ENCODE measurements around the gene SLC29A4. TPM values are rescaled to one million over a fixed set of nuclear protein-coding genes. Genes with fewer than 3 reads are reported as not detected.

Gene SLC29A4
- total and polyA plus RNA-seq, 2 donors (not counting 3 experiments of a cell fraction or from before 2014, with no cell fraction given) = 5.2 to 7.7 TPM

DNA sequence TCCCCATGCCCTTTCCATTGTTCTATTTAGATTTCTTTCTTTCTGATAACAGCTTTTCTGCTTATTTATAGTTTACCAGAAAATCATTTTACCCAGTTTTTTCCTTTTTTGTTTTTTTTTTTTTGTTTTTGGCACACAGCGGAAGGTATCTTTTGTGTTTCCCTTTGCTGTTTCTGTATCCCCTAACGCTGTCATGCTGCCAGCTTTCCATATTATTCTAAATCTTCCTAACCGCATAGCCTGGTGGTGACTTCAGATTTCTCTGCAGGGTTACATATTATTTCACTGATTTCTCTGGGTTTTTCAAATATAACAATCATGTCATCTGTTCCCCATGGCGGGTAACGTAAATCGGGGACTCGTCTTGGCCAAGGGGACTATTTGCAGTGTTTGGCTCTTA, 4.0 kb upstream of the SLC29A4 start:
- FAIRE-seq (no peak), DNase-seq (ENCODE audit: low read depth, low spot score) (peak; percentile 22)
- BruUV-seq (replicated peaks) = no TSS peak
- dilution Hi-C loops (cut with MboI; ENCODE audit: extremely low pct_ligation_motif_present, low sequenced_read_pairs) (no loop called here), intact Hi-C loops (cut with micrococcal nuclease) (no loop called here)
- no peak overlapping the region for H3K4me2 ChIP-seq (ENCODE audit: insufficient read depth, low read length)
- H3K9ac ChIP-seq (replicated peaks; ENCODE audit: extremely low read depth, insufficient read depth, low read length) = no peak overlapping the region
- H3K9me3 ChIP-seq (replicated peaks; ENCODE audit: control insufficient read depth, insufficient read depth, low read length) = no peaks in the 10 kb centered on the region
- H3K36me3 ChIP-seq (ENCODE audit: control insufficient read depth in 2 of 2, extremely low read depth in 1 of 2, insufficient read depth in 2 of 2, low read length in 2 of 2) = no peaks in the 10 kb centered on the region
- TF ChIP-seq JUN (IDR thresholded peaks at IDR 0.05; ENCODE audit: borderline replicate concordance, insufficient read depth, insufficient read length, low read depth) = no peak
- TF ChIP-seq, protein P1, sequence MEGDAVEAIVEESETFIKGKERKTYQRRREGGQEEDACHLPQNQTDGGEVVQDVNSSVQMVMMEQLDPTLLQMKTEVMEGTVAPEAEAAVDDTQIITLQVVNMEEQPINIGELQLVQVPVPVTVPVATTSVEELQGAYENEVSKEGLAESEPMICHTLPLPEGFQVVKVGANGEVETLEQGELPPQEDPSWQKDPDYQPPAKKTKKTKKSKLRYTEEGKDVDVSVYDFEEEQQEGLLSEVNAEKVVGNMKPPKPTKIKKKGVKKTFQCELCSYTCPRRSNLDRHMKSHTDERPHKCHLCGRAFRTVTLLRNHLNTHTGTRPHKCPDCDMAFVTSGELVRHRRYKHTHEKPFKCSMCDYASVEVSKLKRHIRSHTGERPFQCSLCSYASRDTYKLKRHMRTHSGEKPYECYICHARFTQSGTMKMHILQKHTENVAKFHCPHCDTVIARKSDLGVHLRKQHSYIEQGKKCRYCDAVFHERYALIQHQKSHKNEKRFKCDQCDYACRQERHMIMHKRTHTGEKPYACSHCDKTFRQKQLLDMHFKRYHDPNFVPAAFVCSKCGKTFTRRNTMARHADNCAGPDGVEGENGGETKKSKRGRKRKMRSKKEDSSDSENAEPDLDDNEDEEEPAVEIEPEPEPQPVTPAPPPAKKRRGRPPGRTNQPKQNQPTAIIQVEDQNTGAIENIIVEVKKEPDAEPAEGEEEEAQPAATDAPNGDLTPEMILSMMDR (IDR thresholded peaks at IDR 0.05; ENCODE audit: extremely low read depth in 1 of 2, insufficient read depth in 1 of 2, low read depth in 1 of 2, low read length in 2 of 2) = no peak
- TF ChIP-seq POLR2A (IDR thresholded peaks at IDR 0.05; ENCODE audit: low read depth, low read length) = no peak
- no peak for TF ChIP-seq EZH2 (IDR thresholded peaks at IDR 0.05; ENCODE audit: borderline replicate concordance, low read depth, low read length, severe bottlenecking)
- no peak overlapping the region for H3K4me3 ChIP-seq (replicated peaks in 1 of 3; ENCODE audit: insufficient read depth in 1 of 3, low read depth in 1 of 3, low read length in 3 of 3)
- H2AFZ ChIP-seq (ENCODE audit: low read depth, low read length) = no peak overlapping the region
- H3K79me2 ChIP-seq (ENCODE audit: control insufficient read depth, insufficient read depth, low read length) = no peaks in the 10 kb centered on the region
- ChIA-PET POLR2A (interaction anchor here (0.7 kb wide), 2 partner anchors 64 to 231 kb away, joined by 3 read pairs; no protein-coding TSS in a partner anchor), CTCF (interaction anchor here (2.7 kb wide), 1 partner anchor 39 kb away, joined by 8 read pairs; no protein-coding TSS in a partner anchor)
- H3K27ac ChIP-seq (ENCODE audit: insufficient read depth, low read depth, low read length) = no peak overlapping the region
- no peaks in the 10 kb centered on the region for H3K4me1 ChIP-seq (ENCODE audit: control insufficient read depth, extremely low read depth, insufficient read depth, low read length)
- H3K27me3 ChIP-seq (ENCODE audit: control insufficient read depth in 2 of 2, insufficient read depth in 2 of 2, low read length in 2 of 2) = no peaks in the 10 kb centered on the region
- H3K9me1 ChIP-seq (replicated peaks; ENCODE audit: control insufficient read depth, extremely low read depth, insufficient read depth, low read length) = no peaks in the 10 kb centered on the region
- H4K20me1 ChIP-seq (replicated peaks; ENCODE audit: control insufficient read depth, extremely low read depth, insufficient read depth, low read length) = no peaks in the 10 kb centered on the region

DNA sequence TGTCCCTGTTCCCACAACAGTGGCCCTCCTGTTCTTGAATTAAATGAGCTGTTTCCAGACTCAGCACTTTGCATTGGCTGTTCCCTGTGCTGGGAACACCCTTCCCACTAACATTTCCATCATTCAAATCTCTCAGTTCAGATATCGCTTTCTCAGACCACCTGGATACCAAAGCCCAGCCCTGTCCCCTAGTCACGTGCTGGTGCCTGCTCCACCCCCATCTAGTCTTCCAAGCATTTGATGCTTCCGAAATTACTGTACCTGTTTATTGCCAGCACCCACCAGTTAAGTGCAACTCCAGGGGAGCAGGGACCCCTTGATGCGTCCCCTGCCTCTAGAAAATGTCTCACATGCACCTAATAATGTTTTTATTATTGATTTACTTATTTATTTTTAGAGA, 3.0 kb upstream of the SLC29A4 start:
- CTCF ChIA-PET = interaction anchor here (0.7 kb wide), 1 partner anchor 39 kb away, joined by 3 read pairs; no protein-coding TSS in a partner anchor
- Histone ChIP-seq H3K4me2 (ENCODE audit: insufficient read depth, low read length) (no peak overlapping the region), H3K4me1 (ENCODE audit: control insufficient read depth, extremely low read depth, insufficient read depth, low read length) (no peaks in the 10 kb centered on the region), H3K27ac (ENCODE audit: insufficient read depth, low read depth, low read length) (no peak overlapping the region), H3K27me3 (ENCODE audit: control insufficient read depth in 2 of 2, insufficient read depth in 2 of 2, low read length in 2 of 2) (no peaks in the 10 kb centered on the region), H3K79me2 (ENCODE audit: control insufficient read depth, insufficient read depth, low read length) (no peaks in the 10 kb centered on the region), H3K9me1 (replicated peaks; ENCODE audit: control insufficient read depth, extremely low read depth, insufficient read depth, low read length) (no peaks in the 10 kb centered on the region), H3K4me3 (replicated peaks in 1 of 3; ENCODE audit: insufficient read depth in 1 of 3, low read depth in 1 of 3, low read length in 3 of 3) (no peak overlapping the region), H3K36me3 (ENCODE audit: control insufficient read depth in 2 of 2, extremely low read depth in 1 of 2, insufficient read depth in 2 of 2, low read length in 2 of 2) (no peaks in the 10 kb centered on the region), H3K9me3 (replicated peaks; ENCODE audit: control insufficient read depth, insufficient read depth, low read length) (no peaks in the 10 kb centered on the region), H2AFZ (ENCODE audit: low read depth, low read length) (no peak overlapping the region), H4K20me1 (replicated peaks; ENCODE audit: control insufficient read depth, extremely low read depth, insufficient read depth, low read length) (no peaks in the 10 kb centered on the region), H3K9ac (replicated peaks; ENCODE audit: extremely low read depth, insufficient read depth, low read length) (no peak overlapping the region)
- dilution Hi-C loops (cut with MboI; ENCODE audit: extremely low pct_ligation_motif_present, low sequenced_read_pairs) = no loop called here
- FAIRE-seq (no peak), DNase-seq (ENCODE audit: low read depth, low spot score) (no peak)
- intact Hi-C loops (cut with micrococcal nuclease) = no loop called here
- no TSS peak for BruUV-seq (replicated peaks)
- TF ChIP-seq EZH2 (IDR thresholded peaks at IDR 0.05; ENCODE audit: borderline replicate concordance, low read depth, low read length, severe bottlenecking) (no peak), FOS (IDR thresholded peaks at IDR 0.05; ENCODE audit: borderline replicate concordance, insufficient read depth, low read length) (no peak), MYC (IDR thresholded peaks at IDR 0.05; ENCODE audit: low read depth, low read length) (no peak), GATA2 (IDR thresholded peaks at IDR 0.05; ENCODE audit: insufficient read depth, insufficient read length, low read depth, low read length) (no peak), JUN (IDR thresholded peaks at IDR 0.05; ENCODE audit: borderline replicate concordance, insufficient read depth, insufficient read length, low read depth) (no peak)
- TF ChIP-seq, protein P2, sequence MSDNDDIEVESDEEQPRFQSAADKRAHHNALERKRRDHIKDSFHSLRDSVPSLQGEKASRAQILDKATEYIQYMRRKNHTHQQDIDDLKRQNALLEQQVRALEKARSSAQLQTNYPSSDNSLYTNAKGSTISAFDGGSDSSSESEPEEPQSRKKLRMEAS (IDR thresholded peaks at IDR 0.05; ENCODE audit: insufficient read depth, insufficient read length) = no peak
- TF ChIP-seq, protein P1 (IDR thresholded peaks at IDR 0.05; ENCODE audit: extremely low read depth in 1 of 2, insufficient read depth in 1 of 2, low read depth in 1 of 2, low read length in 2 of 2) = no peak
- POLR2A ChIA-PET = interaction anchor here (0.6 kb wide), 1 partner anchor 58 kb away, joined by 3 read pairs; no protein-coding TSS in a partner anchor

All from endothelial cell of umbilical vein (primary cell).